Activated CD8-positive, alpha-beta memory T cell treated with anti-CD3 and anti-CD28 coated beads for 4 hours (primary cell): ENCODE data around the gene ATP2C2.

ENCODE experiments used
- DNase-seq, 2 donors: peaks; one replicate each; pipeline ENCODE4 v3.0.0-alpha.2; 2020; ENCODE audit warnings: low read depth in 2 of 2

Gene ATP2C2

GRCh38 chr16:84366208-84366607 is 2.1 kb upstream of the ATP2C2 start:
- no peak for DNase-seq

DNA sequence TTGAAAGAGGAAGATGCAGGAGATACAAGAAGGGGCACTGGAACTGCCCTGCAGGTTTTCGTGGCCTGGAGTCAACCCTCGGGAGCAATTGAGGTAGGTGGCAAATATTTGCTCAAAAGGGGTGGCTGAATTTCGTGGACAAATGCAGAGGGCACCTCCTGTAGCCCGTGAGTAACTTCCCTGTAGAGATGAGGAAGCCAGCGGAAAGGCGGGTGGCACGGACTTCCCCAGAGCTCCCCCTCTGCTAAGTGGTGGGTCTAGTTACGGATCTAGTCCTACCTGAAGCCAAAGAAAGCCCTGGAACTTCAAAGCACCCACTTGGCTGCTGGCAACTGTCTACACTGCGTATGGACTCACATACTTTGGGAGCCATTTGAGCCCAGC is 1.0 kb upstream of the ATP2C2 start:
- DNase-seq: no peak

GRCh38 chr16:84367750-84368307 is 509 bp upstream of the ATP2C2 start:
- no peak for DNase-seq

DNA sequence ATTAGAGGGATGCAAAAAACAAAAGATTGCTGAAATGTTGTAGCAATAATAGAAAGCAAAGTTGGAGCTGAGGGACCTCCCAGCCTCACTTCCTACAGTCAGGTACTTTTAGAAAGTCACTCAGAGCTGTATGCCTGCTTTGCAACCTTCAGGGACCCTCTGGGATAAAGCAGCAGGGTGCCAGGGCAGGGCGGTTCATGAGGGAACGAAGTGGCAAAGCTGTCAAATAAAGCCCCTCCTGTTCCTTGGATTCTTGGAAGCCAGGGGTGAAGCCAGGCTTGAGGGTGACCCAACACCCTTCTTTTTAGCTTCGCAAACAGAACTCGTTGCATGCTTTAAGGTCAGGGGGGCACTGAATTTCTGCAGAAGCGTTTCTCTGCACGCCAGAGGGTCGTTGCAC is 767 bp downstream of the ATP2C2 start:
- no peak for DNase-seq

- DNase-seq: no peak
These were observed 1.7 kb downstream of the ATP2C2 start for GRCh38 chr16:84369938-84370627.

DNA sequence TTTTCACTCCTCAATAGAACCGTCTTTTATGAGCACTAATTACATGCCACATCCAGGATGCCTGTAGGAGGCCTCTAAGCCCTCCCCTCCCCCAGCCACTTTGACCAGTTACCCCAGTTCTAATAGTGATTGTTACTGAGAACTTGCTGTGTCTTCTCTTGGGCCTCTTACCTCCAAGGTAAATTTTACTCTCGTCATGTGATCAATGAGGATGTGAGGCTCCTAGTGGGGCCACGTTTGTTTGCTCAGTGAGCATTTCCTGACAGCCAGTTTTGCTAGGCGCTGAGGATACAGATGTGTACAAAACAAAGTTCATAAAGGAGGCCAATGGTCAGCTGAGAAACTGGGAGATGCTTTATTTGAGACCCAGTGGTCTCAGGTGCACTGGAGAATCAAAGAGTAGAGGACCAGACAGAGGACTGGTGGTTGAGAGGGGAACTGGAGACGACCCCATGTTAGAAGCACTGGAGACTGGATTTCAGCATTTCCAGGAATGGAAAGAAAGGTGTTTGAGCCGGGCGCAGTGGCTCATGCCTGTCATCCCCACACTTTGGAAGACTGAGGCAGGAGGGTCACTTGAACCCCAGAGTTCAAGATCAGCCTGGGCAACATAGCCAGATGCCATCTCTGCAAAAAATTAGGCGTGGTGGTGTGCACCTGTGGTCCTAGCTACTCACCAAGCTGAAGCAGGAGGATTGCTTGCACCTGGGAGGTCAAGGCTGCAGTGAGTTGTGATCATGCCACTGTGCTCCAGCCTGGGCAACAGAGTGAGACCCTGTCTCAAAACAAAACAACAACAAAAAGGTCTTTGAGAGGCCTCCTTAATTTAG is 2.6 kb downstream of the ATP2C2 start:
- DNase-seq: no peak

DNA sequence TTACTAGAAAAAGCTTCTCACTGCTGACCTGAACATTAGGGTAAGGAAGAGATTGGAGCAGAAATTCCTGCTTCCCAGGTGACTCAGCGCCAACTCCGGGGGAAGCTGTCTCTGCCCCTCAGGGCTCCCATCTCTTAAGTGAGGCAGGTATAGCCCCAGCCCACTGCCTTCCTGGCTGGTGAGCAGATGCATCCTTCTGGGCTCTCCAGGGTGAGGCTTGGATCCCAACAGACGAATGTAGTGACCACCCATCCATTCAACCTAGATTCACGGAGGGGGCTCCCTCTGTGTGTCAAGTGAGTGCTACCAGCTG is 3.2 kb downstream of the ATP2C2 start:
- no peak for DNase-seq

DNA sequence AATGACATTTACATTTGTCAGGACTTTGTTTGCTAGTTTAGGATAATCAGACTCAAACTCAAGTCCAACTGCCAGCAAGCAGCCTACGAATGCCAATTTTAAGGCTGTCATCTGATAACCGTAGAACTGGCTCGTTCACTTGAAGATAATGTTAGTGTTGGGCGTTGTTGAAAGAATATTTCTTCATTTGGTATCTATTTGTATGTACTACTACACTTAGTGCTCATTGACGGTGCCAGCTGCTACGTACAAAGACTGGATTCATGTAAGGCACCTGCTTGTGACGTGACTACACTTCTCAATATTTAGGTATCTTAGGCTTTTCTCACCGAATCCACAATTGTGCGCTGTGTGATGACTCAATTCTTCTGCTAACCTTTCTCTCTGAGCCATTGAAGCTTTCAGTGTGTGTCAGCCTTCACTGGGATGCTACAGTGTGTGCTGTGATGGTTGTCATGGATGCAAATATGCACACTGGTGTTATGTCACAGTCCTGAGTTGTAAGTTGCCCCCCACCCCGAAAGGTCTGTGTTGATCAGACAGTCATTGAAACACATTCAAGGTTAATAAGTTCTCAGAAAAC is 5.7 kb downstream of the ATP2C2 start:
- no peak for DNase-seq

DNA sequence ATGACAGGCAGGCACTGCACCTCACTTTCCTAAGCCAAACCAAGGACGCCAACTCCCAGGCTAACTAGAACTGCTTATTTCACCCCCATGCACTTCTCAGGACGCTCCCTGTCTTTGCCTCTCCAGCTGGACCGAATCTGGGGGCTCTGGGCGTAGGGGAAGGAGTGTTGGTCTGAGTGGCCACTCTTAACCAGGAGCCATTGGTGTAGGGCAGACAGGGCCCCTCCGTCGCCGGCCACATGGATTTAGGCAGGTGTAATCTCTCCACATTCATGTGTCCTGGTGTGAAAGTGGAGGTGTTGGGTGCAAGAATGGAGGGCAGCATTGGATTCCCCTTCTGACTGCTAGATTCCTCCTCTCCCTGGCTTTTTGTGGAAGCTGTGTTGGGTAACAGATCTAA is 9.8 kb downstream of the ATP2C2 start:
- no peak for DNase-seq

DNA sequence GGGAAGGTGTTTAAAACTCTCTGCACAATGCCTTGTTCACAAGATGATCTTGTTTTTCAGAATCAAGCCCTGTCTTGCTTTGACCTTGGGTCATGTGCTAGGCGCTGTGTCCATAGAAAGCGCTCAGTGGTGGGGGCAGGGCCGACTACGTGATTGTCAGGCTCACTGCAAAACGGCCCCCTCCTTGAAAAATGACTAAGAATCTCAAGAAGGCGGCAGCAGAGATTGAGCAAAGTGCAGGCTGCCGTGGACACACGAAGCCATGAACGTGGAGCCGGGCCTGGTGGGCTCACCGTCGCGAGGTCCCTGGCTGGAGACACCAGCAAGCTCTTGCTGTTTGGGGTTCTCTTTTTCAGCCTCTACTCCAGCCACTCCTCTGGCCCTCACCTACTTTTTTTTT is 10.2 kb downstream of the ATP2C2 start:
- no peak for DNase-seq

GRCh38 chr16:84379008-84379708 is 10.8 kb downstream of the ATP2C2 start:
- DNase-seq: no peak

GRCh38 chr16:84379709-84380362 is 11.5 kb downstream of the ATP2C2 start:
- DNase-seq: no peak

DNA sequence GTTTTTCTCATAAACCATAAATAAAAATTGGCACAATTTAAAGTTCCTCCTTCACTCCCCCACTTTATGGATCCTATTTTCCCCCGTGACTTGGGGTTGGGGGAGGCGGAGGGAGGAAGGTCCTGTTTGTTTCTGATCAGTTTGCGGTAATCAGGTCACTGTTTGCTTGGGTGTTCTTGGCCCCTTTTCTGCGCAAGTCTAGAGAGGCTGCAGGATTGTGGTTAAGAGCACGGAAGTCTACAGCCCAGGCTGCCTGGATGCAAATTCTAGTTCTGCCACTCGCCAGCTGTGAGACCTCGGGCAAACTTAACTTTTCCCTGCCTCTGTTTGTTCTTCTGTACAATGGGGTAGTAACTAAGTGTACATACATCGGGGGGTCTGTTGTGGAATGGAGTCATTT is 12.1 kb downstream of the ATP2C2 start:
- DNase-seq: no peak

- DNase-seq: no peak
These were observed 14.1 kb downstream of the ATP2C2 start for GRCh38 chr16:84382396-84382795.

- DNase-seq: no peak
These were observed 14.8 kb downstream of the ATP2C2 start for GRCh38 chr16:84383106-84383505.

GRCh38 chr16:84386047-84386446 is 17.7 kb downstream of the ATP2C2 start:
- DNase-seq: no peak

GRCh38 chr16:84387021-84387420 is 18.7 kb downstream of the ATP2C2 start:
- no peak for DNase-seq

DNA sequence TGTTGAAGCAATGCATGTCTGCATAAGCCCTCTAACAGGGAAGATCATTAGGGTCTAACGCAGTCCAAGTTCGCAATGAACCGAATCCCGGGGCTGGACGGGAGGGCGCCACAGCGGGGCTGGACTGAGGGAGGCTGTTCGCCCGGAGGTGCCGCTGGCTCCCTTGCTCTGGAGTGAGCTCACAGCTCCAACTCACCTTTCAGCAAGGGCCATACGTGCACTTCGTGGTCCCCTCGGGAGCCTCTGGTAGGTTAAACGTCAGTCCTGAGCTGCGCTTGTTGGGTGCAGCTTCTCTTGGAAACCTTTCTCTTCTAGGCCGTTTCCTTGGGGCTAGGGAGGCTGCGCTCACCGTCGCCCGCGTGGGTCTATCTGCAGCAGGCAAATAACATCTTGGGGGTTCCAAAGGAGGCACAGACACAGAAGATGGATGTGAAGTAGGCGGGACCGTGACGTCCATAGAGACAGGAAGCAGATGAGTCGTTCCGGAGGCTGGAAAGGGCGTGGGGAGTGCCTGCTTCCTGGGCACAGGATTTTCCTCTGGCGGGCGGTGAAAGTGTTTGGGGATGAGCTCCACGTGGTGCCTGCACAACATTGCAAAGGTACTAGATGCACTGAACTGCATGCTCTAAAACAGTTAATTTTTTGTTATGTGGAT is 21.9 kb downstream of the ATP2C2 start:
- DNase-seq: no peak

- no peak for DNase-seq
These were observed 23.1 kb downstream of the ATP2C2 start for GRCh38 chr16:84391151-84392030.

DNA sequence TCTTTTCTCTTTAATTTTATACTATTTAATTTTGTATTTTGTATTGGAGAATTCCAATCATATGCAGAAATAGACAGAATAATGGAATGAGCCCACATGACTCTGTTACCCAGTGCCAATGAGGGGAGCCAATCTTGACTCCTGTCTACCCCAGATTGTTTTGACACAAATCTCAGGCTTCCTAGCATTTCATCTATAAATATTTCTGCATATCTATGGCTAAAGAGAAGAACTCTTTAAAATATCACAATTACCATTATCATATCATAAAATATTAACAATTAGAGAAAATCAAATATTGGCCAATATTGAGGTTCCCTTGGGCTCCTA is 23.7 kb downstream of the ATP2C2 start:
- DNase-seq: no peak
